HG03025 (cell line): ENCODE measurements around the gene PRTG.

Experiments used
- ATAC-seq: cut with Tn5 transposase; IDR thresholded peaks from one replicate; pipeline ENCODE4 v1.9.1; 2021; ENCODE audit warnings: mild to moderate bottlenecking, moderate library complexity; ENCODE audit not compliant: unreplicated experiment, low FRiP score

Gene PRTG

GRCh38 chr15:55587321-55588069 is 155.5 kb downstream of the PRTG start:
- no peak for ATAC-seq

- no peak for ATAC-seq
Observed at GRCh38 chr15:55586808-55587207, 156.1 kb downstream of the PRTG start.

- no peak for ATAC-seq
Observed at GRCh38 chr15:55576943-55577342, 166.0 kb downstream of the PRTG start.

DNA sequence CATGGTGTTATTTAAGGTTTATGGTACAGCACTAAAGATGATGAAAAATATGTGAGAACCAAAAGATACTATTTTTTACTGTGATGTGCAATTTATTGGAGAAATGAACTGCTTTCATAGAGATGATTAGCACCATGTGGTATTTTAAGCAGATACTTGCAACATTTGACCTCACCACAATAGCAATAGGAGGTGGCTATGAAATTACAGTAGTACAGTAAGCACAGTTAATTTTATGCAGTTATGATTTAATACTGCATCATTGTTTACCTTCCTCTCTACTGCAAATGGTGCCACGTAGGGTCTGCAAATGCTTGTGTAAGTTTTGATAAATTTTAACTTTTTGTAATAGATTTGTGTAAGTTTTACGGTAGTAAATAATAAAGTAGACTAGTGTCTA is 168.9 kb downstream of the PRTG start:
- no peak for ATAC-seq

GRCh38 chr15:55573224-55573623 is 169.7 kb downstream of the PRTG start:
- no peak for ATAC-seq

DNA sequence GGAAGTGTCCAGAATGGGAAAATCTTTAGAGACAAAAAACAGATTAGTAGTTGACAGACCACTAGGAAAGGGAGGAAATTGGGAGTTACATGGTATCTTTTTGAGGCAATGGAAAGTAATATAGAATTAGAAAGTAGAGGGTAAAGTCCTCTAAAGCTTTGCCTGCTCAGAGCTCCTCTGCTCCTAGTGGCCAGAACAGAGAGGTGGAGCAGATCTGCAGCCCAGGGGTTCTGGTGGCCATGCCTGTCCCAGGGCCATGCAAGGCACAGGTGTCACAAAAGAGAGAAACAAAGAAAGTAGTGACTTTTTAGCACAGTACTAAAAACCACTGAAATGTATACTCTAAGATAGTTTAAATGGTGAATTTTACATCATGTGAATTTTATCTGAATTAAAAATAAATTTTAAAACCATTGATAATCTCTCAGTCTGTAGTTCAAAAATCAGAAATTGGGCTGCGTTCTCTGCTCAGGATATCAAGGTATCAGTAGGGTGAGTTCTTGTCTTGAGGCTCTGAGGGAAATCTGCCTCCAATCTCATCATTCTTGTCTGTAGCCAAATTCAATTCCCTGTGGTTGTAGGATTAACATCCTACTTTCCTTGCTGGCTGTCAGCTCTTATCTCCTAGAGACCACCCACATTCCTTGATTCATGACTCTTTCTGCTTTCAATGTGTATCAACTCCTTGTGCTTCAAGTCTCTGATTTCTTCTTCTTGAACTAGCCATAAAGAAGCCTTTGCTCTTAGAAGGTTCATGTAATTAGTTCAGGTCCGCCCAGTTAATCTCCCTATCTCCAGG is 178.4 kb downstream of the PRTG start:
- ATAC-seq: no peak

- ATAC-seq: no peak
Observed at GRCh38 chr15:55562601-55563000, 180.4 kb downstream of the PRTG start.
